CD4-positive, alpha-beta T cell treated with Interleukin-2 at 100 ng/mL for 4 hours (primary cell): Measurements from ENCODE around the gene ZNF488.

Source experiments
- DNase-seq: peaks from one replicate; pipeline ENCODE4 v3.0.0-alpha.2; 2020; ENCODE audit warnings: low spot score

The ZNF488 gene

DNA sequence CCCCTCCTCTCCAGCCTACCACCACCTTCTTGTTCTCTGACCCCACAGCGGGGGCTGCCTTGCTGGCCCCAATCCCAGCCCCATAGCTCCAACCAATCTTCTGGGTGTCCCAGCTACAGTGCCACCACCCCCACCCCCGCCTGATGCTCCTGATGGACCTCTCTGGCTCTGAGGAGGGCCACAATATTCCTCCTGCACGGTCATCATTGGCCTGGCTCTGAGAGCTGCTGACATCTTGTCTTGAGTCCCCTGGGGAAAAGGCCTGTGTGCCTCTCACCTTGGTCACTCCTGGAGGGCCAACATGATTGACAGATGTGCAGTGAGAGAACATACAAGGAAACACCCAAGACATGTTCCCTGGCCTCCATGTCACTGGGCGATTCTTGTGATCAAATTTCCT is 54.2 kb downstream of the ZNF488 start:
- DNase-seq = no peak

DNA sequence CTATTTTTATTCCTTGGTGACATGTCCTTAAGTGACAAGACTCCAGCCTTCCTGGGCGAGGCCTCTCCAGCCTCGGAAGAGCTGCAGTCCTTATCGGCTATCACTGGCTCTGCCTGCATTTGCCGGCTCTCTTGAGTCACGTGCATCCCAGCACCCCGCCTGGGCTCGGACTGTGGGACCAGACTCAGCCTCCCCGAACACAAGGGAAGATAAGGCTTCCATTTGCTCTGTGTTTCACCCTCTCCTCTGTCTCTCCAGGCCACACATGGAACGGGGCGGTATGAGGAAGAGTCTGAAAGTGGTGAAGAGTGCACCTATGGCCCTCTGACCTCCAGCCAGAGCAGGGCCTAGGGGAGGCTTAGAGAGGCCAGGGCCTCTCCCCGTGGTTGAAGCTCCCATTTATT is 57.2 kb downstream of the ZNF488 start:
- no peak for DNase-seq

- DNase-seq = no peak
These were observed 57.7 kb downstream of the ZNF488 start for GRCh38 chr10:47326306-47326926.

DNA sequence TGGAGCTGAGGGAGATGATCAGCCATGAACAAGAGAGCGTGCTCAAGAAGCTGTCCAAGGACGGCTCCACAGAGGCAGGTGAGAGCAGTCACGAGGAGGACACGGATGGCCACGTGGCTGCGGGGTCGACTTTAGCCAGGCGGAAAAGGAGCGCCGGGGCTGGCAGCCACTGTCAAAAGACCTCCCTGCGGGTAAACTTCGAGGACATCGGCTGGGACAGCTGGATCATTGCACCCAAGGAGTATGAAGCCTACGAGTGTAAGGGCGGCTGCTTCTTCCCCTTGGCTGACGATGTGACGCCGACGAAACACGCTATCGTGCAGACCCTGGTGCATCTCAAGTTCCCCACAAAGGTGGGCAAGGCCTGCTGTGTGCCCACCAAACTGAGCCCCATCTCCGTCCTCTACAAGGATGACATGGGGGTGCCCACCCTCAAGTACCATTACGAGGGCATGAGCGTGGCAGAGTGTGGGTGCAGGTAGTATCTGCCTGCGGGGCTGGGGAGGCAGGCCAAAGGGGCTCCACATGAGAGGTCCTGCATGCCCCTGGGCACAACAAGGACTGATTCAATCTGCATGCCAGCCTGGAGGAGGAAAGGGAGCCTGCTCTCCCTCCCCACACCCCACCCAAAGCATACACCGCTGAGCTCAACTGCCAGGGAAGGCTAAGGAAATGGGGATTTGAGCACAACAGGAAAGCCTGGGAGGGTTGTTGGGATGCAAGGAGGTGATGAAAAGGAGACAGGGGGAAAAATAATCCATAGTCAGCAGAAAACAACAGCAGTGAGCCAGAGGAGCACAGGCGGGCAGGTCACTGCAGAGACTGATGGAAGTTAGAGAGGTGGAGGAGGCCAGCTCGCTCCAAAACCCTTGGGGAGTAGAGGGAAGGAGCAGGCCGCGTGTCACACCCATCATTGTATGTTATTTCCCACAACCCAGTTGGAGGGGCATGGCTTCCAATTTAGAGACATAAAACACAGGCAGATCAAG is 58.5 kb downstream of the ZNF488 start:
- no peak for DNase-seq

- no peak for DNase-seq
These were observed 60.3 kb downstream of the ZNF488 start for GRCh38 chr10:47323636-47324296.

DNA sequence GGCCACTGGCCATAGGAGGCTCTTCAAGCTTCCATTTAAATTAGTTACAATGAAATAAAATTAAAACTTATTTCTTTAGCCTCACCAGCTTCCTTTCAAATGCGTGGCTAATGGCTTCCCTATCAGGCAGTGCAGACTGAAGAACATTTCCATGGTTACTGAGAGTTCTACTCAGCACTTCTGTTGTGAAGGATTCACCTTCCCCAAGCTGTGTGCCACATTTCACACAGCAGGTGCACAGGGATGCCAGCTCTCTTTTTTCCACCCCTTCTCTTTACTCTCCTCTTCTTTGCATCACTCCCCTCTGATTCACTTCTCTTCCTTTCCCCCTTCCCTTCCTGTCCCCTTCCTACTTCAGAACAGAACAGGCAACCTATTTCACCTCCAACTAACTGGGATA is 61.0 kb downstream of the ZNF488 start:
- no peak for DNase-seq

GRCh38 chr10:47322300-47323061 is 61.6 kb downstream of the ZNF488 start, which contains the start of gene GDF2:
GDF2 (plus strand) TSS chr10:47322454; CDS start chr10:47322669, 215 bp downstream.
- no peak for DNase-seq

DNA sequence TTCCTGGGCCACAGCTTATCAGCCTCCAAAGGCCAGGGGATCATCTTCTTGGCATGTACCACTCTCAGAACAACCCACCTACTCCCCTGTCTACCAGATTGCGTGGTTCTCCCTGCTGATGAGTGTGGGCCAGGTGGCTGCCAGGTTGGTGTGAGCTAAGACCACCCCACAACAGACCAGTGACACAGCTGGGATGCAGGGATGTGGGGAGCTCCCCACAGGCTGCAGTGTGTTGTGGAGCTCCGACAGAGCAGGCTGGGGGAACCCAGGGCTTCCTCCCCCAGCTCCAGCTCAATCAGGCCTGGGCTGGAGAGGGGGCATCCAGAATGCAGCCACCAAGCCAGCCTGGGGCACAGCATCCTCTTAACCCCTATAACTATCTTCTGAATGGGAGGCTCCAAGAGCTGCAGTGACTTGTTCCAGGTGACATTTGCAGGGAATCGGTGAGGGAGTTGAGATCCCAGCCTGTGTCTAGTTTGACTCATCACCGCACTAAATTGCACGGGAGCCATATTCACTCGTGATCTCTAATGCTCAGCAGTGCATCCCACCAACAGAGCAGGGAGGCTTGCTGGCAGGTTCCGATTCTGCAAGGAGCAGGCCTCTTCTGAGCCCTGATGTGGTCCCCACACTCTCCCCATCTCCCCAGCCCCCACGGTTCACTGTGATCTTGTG is 62.4 kb downstream of the ZNF488 start:
- no peak for DNase-seq

- no peak for DNase-seq
These were observed 63.3 kb downstream of the ZNF488 start for GRCh38 chr10:47320812-47321211.

DNA sequence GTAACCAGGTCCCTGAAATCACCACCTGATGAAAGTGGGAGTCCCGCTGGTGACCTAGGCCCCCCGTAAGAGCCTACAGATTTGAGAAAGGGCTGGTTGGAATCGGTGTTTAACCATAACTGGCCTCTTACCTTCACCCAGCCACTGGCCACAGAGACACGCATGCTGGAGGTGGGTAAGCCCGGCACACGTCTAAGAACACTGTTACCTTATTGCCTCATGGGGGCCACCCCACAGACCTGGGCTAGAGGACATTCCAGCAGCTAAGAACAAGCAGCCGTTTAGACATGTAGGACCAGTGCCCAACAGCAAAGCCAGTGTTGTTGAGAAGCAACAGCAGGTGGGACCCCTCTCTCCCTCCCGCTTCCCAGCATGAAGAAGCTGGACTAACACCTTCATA is 64.3 kb downstream of the ZNF488 start:
- no peak for DNase-seq

DNA sequence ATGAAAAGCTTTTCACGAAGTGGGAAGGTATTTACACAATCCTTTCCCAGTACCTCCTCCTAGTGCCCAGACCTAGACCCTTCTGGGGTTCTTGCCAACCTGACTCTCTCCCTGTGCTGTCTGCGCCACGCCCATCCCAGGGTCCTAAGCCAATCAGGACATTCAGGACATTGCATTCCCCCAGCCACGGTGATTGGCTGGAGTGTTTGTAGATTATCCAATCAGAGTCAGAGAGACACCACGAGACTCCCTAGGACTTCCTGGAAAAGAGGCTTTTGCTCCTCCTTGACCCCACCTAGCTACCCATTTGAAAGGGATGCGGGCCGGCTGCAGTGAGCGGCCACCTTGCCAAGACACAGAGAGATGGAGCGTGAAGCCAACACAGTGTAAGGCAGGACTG is 65.4 kb downstream of the ZNF488 start:
- no peak for DNase-seq

GRCh38 chr10:47317251-47317650 is 66.8 kb downstream of the ZNF488 start:
- DNase-seq = no peak

GRCh38 chr10:47316131-47316530 is 68.0 kb downstream of the ZNF488 start:
- DNase-seq = no peak
